GM23338 (cell line): ENCODE measurements around the gene SUCLG2. TPM values are rescaled to one million over a fixed set of nuclear protein-coding genes. Genes with fewer than 3 reads are reported as not detected.

ENCODE experiments used
- ATAC-seq: fragments of 200-7000 bp; cut with Tn5 transposase; 3 replicates; pipeline ENCODE4 v1.9.1; 2020
- DNase-seq: peaks from one replicate; pipeline ENCODE4 v3.0.0-alpha.2; 2015; ENCODE audit warnings: low spot score
- H2AFZ ChIP-seq: fragments of 200-600 bp; sonication (generic); 2 replicates; pipeline ENCODE4 v1.8.0; 2016; ENCODE audit warnings: antibody characterized with exemption, mild to moderate bottlenecking, moderate library complexity
- H3F3A ChIP-seq: fragments of 200-600 bp; sonication (generic); replicated peaks from 2 replicates; pipeline ENCODE4 v1.8.0; 2017; ENCODE audit warnings: antibody characterized with exemption, mixed run types, low read depth
- H3K27ac ChIP-seq: fragments of 200-600 bp; sonication (generic); 2 replicates; pipeline ENCODE4 v1.6.1; 2016; ENCODE audit warnings: low read depth
- H3K27me3 ChIP-seq: fragments of 200-600 bp; sonication (generic); 2 replicates; pipeline ENCODE4 v1.8.0; 2016; ENCODE audit warnings: mild to moderate bottlenecking, mixed run types, moderate library complexity; ENCODE audit not compliant: insufficient read depth
- H3K36me3 ChIP-seq: fragments of 200-600 bp; sonication (generic); 2 replicates; pipeline ENCODE4 v1.8.0; 2016; ENCODE audit warnings: mild to moderate bottlenecking; ENCODE audit not compliant: insufficient read depth
- H3K4me1 ChIP-seq: fragments of 200-600 bp; sonication (generic); 2 replicates; pipeline ENCODE4 v1.8.0; 2016; ENCODE audit warnings: mild to moderate bottlenecking, moderate library complexity; ENCODE audit not compliant: insufficient read depth
- H3K4me2 ChIP-seq: fragments of 200-600 bp; sonication (generic); 2 replicates; pipeline ENCODE4 v1.7.1; 2017; ENCODE audit warnings: mixed run types
- H3K4me3 ChIP-seq: fragments of 200-600 bp; sonication (generic); 2 replicates; pipeline ENCODE4 v1.6.1; 2016; ENCODE audit warnings: mixed run types
- H3K79me2 ChIP-seq: fragments of 200-600 bp; sonication (generic); replicated peaks from 2 replicates; pipeline ENCODE4 v1.8.0; 2017; ENCODE audit warnings: mild to moderate bottlenecking; ENCODE audit not compliant: insufficient read depth
- H3K9me2 ChIP-seq: fragments of 200-600 bp; sonication (generic); 2 replicates; pipeline ENCODE4 v1.8.0; 2017; ENCODE audit not compliant: insufficient read depth
- H4K20me1 ChIP-seq: fragments of 200-600 bp; sonication (generic); replicated peaks from 2 replicates; pipeline ENCODE4 v1.8.0; 2017; ENCODE audit warnings: mild to moderate bottlenecking; ENCODE audit not compliant: insufficient read depth
- H3K27ac Mint-ChIP-seq: 2 replicates; pipeline ENCODE4 v1.8.0; 2020; ENCODE audit warnings: inconsistent platforms, mild to moderate bottlenecking, moderate library complexity, mixed read lengths
- H3K27me3 Mint-ChIP-seq: 3 replicates; pipeline ENCODE4 v1.8.0; 2022; ENCODE audit warnings: low read depth, mild to moderate bottlenecking, moderate library complexity, mixed read lengths, inconsistent platforms; ENCODE audit not compliant: insufficient read depth, poor library complexity
- H3K36me3 Mint-ChIP-seq: 3 replicates; pipeline ENCODE4 v1.8.0; 2021; ENCODE audit warnings: low read depth, mild to moderate bottlenecking, inconsistent platforms, moderate library complexity, mixed read lengths
- H3K4me1 Mint-ChIP-seq: 3 replicates; pipeline ENCODE4 v1.8.0; 2020; ENCODE audit warnings: mild to moderate bottlenecking, inconsistent platforms, mixed read lengths
- H3K4me3 Mint-ChIP-seq: 3 replicates; pipeline ENCODE4 v1.8.0; 2021; ENCODE audit warnings: moderate library complexity, mild to moderate bottlenecking, inconsistent platforms, mixed read lengths
- H3K9me3 Mint-ChIP-seq: 3 replicates; pipeline ENCODE4 v1.8.0; 2020; ENCODE audit warnings: moderate library complexity, mild to moderate bottlenecking, inconsistent platforms, mixed read lengths
- CREB1 ChIP-seq: fragments of 250-450 bp; sonication (Bioruptor Pico); IDR thresholded peaks from 2 replicates; pipeline ENCODE4 v1.5.0; 2020; ENCODE audit warnings: low read depth, mild to moderate bottlenecking, moderate library complexity
- CTCF ChIP-seq, 2 experiments: fragments of 200-600 bp in 1 of 2; sonication (generic) in 1 of 2; conservative IDR thresholded peaks; 2 replicates each; pipeline versions ENCODE4 v1.5.1 to v1.6.1; 2016 to 2017; ENCODE audit warnings: antibody characterized with exemption in 2 of 2, low read depth in 2 of 2, mild to moderate bottlenecking in 2 of 2, moderate library complexity in 1 of 2
- EZH2 ChIP-seq: fragments of 200-600 bp; sonication (generic); IDR thresholded peaks from one replicate; pipeline ENCODE4 v1.8.0; 2017; ENCODE audit warnings: antibody characterized with exemption, mild to moderate bottlenecking, low read depth; ENCODE audit not compliant: unreplicated experiment
- EZH2phosphoT487 ChIP-seq: fragments of 200-600 bp; sonication (generic); IDR thresholded peaks from one replicate; pipeline ENCODE4 v1.8.1; 2018; ENCODE audit warnings: antibody characterized with exemption; ENCODE audit not compliant: unreplicated experiment
- JUNB ChIP-seq: IDR thresholded peaks from one replicate; pipeline ENCODE4 v1.6.1; 2016; ENCODE audit warnings: antibody characterized with exemption; ENCODE audit not compliant: unreplicated experiment
- NANOG ChIP-seq: IDR thresholded peaks from 2 replicates; pipeline ENCODE4 v1.6.1; 2016; ENCODE audit warnings: antibody characterized with exemption, borderline replicate concordance
- POLR2AphosphoS5 ChIP-seq: IDR thresholded peaks from 2 replicates; pipeline ENCODE4 v1.6.1; 2016; ENCODE audit warnings: antibody characterized with exemption, low read depth
- REST ChIP-seq: IDR thresholded peaks from one replicate; pipeline ENCODE4 v1.6.1; 2018; ENCODE audit warnings: antibody characterized with exemption; ENCODE audit not compliant: unreplicated experiment
- STAT1 ChIP-seq: IDR thresholded peaks from one replicate; pipeline ENCODE4 v1.6.1; 2016; ENCODE audit warnings: antibody characterized with exemption; ENCODE audit not compliant: unreplicated experiment
- ZNF114 ChIP-seq: fragments of 250-450 bp; sonication (Bioruptor Pico); IDR thresholded peaks from 2 replicates; pipeline ENCODE4 v1.5.0; 2020; ENCODE audit warnings: mild to moderate bottlenecking, moderate library complexity
- ZNF331 ChIP-seq: fragments of 250-450 bp; sonication (Bioruptor Pico); IDR thresholded peaks from 2 replicates; pipeline ENCODE4 v1.5.0; 2020; ENCODE audit warnings: low read depth, mild to moderate bottlenecking, moderate library complexity
- ZNF462 ChIP-seq: fragments of 250-450 bp; sonication (Bioruptor Pico); IDR thresholded peaks from 2 replicates; pipeline ENCODE4 v1.5.0; 2020; ENCODE audit warnings: mild to moderate bottlenecking, moderate library complexity
- polyA plus RNA-seq: library from polyadenylated mRNA; unstranded; fragments of >200 nt; fragmentation: Nextera tagmentation; extraction: Ambion mirVana; gene quantifications from 2 replicates; pipeline ENCODE4 v1.2.1, GENCODE V29; 2016
- total RNA-seq: library from RNA; depleted of rRNA; stranded (reverse); fragments of >200 nt; shearing (Covaris generic); gene quantifications from 2 replicates; pipeline ENCODE4 v1.2.3, GENCODE V29; 2014
- TF ChIP-seq, protein P1 (sequence below): IDR thresholded peaks from 2 replicates; pipeline ENCODE4 v1.6.1; 2016; ENCODE audit warnings: antibody characterized with exemption

SUCLG2 gene
- total and polyA plus RNA-seq, 2 experiments from 2014 or later: 29.3 to 39.0 TPM

DNA sequence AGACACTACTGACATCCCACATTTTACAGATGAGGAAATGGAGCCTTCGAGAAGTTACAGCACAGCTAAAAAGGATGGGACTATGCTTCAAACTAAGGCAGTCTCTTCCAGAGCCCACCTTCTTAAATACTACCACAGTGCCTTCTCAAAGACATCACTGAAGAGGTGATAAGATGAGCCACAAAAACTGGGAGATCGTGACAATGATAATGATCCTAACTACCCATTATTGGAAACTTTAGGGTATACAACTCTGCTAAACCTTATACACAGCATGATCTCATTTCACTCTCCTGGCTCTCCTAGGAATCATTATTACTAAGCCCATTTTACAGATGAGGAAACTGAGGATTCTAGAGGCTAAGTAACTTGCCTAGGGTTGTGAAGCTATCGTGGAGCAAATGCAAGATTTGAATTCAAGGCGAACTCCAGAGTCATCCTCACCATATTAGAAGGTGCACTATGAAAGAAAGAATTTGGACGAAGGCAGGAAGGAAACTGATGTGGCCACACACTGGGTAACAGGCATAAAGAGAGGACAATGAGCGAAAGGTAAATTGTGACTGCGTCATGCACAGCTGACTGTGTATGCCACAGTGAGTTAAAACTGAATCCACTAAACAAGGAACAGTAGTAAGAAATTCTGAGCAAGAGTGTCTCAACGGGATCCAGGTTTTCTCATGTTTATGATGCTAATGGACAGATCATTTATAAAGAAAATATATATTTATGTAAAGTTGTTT, 55.4 kb downstream of the SUCLG2 start:
- no peaks in the 10 kb centered on the region for H3K36me3 ChIP-seq
- Mint-ChIP-seq H3K27me3 (no peaks in the 10 kb centered on the region), H3K36me3 (peaks cover 14% of the 10 kb centered on the region; the same call in 2 of the 3 replicates), H3K4me1 (peaks cover 14% of the 10 kb centered on the region), H3K27ac (no peak overlapping the region), H3K4me3 (no peak overlapping the region), H3K9me3 (no peaks in the 10 kb centered on the region)
- no peaks in the 10 kb centered on the region for H3F3A ChIP-seq
- TF ChIP-seq STAT1: no peak
- no peak for TF ChIP-seq ZNF114 (CRISPR knock-in tag)
- TF ChIP-seq REST: no peak
- TF ChIP-seq CREB1 (CRISPR knock-in tag): no peak
- TF ChIP-seq, protein P1, sequence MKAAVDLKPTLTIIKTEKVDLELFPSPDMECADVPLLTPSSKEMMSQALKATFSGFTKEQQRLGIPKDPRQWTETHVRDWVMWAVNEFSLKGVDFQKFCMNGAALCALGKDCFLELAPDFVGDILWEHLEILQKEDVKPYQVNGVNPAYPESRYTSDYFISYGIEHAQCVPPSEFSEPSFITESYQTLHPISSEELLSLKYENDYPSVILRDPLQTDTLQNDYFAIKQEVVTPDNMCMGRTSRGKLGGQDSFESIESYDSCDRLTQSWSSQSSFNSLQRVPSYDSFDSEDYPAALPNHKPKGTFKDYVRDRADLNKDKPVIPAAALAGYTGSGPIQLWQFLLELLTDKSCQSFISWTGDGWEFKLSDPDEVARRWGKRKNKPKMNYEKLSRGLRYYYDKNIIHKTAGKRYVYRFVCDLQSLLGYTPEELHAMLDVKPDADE: no peak
- no peak for TF ChIP-seq CTCF (conservative IDR thresholded peaks at IDR 0.05; ENCODE audit: low read depth in 2 of 2)
- no peak for TF ChIP-seq NANOG
- no peak for TF ChIP-seq JUNB
- TF ChIP-seq ZNF331 (CRISPR knock-in tag): no peak
- TF ChIP-seq EZH2phosphoT487: no peak
- TF ChIP-seq ZNF462: no peak
- TF ChIP-seq EZH2: no peak
- no peak for TF ChIP-seq POLR2AphosphoS5
- no peak for DNase-seq
- H3K27me3 ChIP-seq: no peaks in the 10 kb centered on the region
- ATAC-seq: no peak
- peaks cover 5% of the 10 kb centered on the region; the same call in 1 of the 2 replicates for H3K79me2 ChIP-seq
- H4K20me1 ChIP-seq: no peaks in the 10 kb centered on the region
- no peak overlapping the region for H3K4me3 ChIP-seq
- peaks cover 6% of the 10 kb centered on the region for H3K4me1 ChIP-seq
- H2AFZ ChIP-seq: no peak overlapping the region
- no peak overlapping the region for H3K27ac ChIP-seq
- no peaks in the 10 kb centered on the region for H3K9me2 ChIP-seq
- no peak overlapping the region for H3K4me2 ChIP-seq
